ENCODE measurements around the gene CTBP2. TPM values are rescaled to one million over a fixed set of nuclear protein-coding genes. Genes with fewer than 3 reads are reported as not detected.

CTBP2 gene
- total RNA-seq, 1 experiment from 2014 or later, result 212 TPM

DNA sequence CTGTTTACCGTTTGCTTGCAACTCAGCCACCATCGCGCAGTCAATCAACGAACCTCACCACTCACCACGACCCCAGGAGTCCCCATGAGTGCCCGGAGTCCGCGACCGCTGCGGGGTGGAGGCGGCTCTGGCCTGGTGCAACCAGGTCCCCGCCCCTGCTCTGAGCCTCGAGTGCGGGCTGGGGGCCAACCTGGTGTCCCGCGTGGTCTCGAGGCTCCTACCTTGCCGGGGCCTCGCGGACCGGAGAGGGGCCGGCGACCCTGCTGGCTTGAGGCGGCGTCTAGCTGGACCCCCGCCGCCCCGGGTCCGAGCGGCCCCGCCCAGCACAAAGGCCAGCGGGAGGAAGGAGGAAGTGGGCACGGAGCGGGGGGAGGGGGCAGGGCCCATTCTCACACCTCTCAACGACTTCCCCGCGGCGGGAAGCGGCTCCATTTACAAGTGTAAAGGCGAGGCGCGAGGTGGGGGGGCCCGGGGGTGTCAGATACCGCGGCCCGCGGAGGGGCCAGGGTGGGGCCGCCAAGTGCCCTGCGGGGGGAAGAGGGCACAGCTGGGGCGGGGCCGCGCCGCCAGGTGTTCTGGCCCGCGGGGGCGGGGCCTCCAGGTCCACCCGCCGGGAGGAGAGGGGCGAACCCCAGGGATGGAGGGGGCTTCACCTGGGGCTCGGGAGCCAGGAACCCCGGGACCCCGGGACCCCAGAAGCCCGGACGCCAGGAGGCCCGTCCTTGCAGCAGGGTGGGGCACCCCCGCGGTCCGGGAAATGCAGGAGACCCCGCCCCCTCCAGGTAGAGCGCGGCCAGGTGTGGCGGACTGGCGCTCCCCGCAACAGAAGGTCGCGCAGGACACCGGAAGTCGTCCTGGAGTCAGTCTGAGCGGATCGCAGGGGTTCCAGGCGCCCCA, 8.6 kb downstream of the CTBP2 start:
- no peak overlapping the region for H2BK20ac ChIP-seq (ENCODE audit: low read depth, low read length, poor library complexity, severe bottlenecking)
- H2AFZ ChIP-seq (ENCODE audit: low read length), result no peak overlapping the region
- no peak overlapping the region for H3K9ac ChIP-seq (ENCODE audit: extremely low read depth, insufficient read length, low read length)
- H3K4me1 ChIP-seq (ENCODE audit: insufficient read depth, low read length), result peaks cover 24% of the 10 kb centered on the region
- Mint-ChIP-seq H3K36me3 (ENCODE audit: insufficient read depth in 1 of 3, low read depth in 3 of 3) (peaks cover 19 to 40% (median 30%) of the 10 kb centered on the region in 3 experiments), H3K4me1 (peaks cover 91 to 93% of the 10 kb centered on the region in 2 experiments), H3K9me3 (no peaks in the 10 kb centered on the region; a peak in 1 of 5 replicates), H3K27me3 (ENCODE audit: low read depth) (no peaks in the 10 kb centered on the region), H3K4me3 (peak overlapping the region; percentile 95 to 99), H3K27ac (peak overlapping the region; percentile 98 to 99 (median 98))
- H4K91ac ChIP-seq (ENCODE audit: insufficient read length, low read depth, low read length), result no peak overlapping the region
- no peak overlapping the region for H2BK12ac ChIP-seq (ENCODE audit: insufficient read length, low read depth, low read length)
- H3K23ac ChIP-seq (ENCODE audit: insufficient read length, low read depth, low read length), result no peak overlapping the region
- H3K4ac ChIP-seq (ENCODE audit: low read depth, low read length), result no peak overlapping the region
- H2AK5ac ChIP-seq (ENCODE audit: insufficient read length, low read length), result no peak overlapping the region
- H2BK120ac ChIP-seq (ENCODE audit: low read depth, low read length, poor library complexity, severe bottlenecking), result no peak overlapping the region
- H3K79me2 ChIP-seq (ENCODE audit: insufficient read depth, low read length), result peaks cover 77% of the 10 kb centered on the region
- H3K27ac ChIP-seq (ENCODE audit: insufficient read length, low read depth, low read length), result peak overlapping the region; percentile 90
- no peak overlapping the region for H3K56ac ChIP-seq (ENCODE audit: insufficient read length, low read depth, low read length)
- no CpG with 5 or more reads among the region's 81 CpGs for WGBS (ENCODE audit: extremely low coverage, insufficient read length, low lambda C conversion rate)
- no peaks in the 10 kb centered on the region for H3K9me3 ChIP-seq (ENCODE audit: control insufficient read depth, low read depth, low read length)
- H3K27me3 ChIP-seq (ENCODE audit: insufficient read depth, low read length), result no peaks in the 10 kb centered on the region
- peak overlapping the region; percentile 18 for H3K14ac ChIP-seq (ENCODE audit: insufficient read depth, low read length)
- DNase-seq, result peak; percentile 96
- H4K8ac ChIP-seq (replicated peaks; ENCODE audit: insufficient read length, low read depth, low read length), result no peak overlapping the region
- H3K79me1 ChIP-seq (ENCODE audit: insufficient read depth, low read depth, low read length, poor library complexity, severe bottlenecking), result no peaks in the 10 kb centered on the region
- peaks cover 14% of the 10 kb centered on the region for H3K23me2 ChIP-seq (ENCODE audit: insufficient read length, low read depth, low read length, poor library complexity, severe bottlenecking)
- H3T11ph ChIP-seq (ENCODE audit: low read length), result no peak overlapping the region
- H2BK15ac ChIP-seq (ENCODE audit: low read depth, low read length), result no peak overlapping the region; the same call in 1 of the 2 replicates
- H2BK5ac ChIP-seq (ENCODE audit: insufficient read length, low read length), result no peak overlapping the region
- peak overlapping the region; percentile 12 for H3K18ac ChIP-seq (ENCODE audit: insufficient read length, low read depth, low read length)
- H4K20me1 ChIP-seq (ENCODE audit: control insufficient read depth, insufficient read depth, insufficient read length), result no peaks in the 10 kb centered on the region
- H4K5ac ChIP-seq (ENCODE audit: insufficient read length, low read depth, low read length), result no peak overlapping the region
- TF ChIP-seq, protein P1, sequence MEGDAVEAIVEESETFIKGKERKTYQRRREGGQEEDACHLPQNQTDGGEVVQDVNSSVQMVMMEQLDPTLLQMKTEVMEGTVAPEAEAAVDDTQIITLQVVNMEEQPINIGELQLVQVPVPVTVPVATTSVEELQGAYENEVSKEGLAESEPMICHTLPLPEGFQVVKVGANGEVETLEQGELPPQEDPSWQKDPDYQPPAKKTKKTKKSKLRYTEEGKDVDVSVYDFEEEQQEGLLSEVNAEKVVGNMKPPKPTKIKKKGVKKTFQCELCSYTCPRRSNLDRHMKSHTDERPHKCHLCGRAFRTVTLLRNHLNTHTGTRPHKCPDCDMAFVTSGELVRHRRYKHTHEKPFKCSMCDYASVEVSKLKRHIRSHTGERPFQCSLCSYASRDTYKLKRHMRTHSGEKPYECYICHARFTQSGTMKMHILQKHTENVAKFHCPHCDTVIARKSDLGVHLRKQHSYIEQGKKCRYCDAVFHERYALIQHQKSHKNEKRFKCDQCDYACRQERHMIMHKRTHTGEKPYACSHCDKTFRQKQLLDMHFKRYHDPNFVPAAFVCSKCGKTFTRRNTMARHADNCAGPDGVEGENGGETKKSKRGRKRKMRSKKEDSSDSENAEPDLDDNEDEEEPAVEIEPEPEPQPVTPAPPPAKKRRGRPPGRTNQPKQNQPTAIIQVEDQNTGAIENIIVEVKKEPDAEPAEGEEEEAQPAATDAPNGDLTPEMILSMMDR (conservative IDR thresholded peaks at IDR 0.05), result peak; percentile 16; the same call in 1 of the 3 replicates
- H3K4me2 ChIP-seq (ENCODE audit: insufficient read depth, insufficient read length, low read length), result peak overlapping the region; percentile 77
